ENCODE data around the gene GNPTAB. TPM values are rescaled to one million over a fixed set of nuclear protein-coding genes. Genes with fewer than 3 reads are reported as not detected.

The GNPTAB gene
- total and polyA plus RNA-seq, 2 of the 8 experiments (the other 6 are each of a cell fraction or from before 2014, with no cell fraction given) = 21.5 to 51.3 TPM

DNA sequence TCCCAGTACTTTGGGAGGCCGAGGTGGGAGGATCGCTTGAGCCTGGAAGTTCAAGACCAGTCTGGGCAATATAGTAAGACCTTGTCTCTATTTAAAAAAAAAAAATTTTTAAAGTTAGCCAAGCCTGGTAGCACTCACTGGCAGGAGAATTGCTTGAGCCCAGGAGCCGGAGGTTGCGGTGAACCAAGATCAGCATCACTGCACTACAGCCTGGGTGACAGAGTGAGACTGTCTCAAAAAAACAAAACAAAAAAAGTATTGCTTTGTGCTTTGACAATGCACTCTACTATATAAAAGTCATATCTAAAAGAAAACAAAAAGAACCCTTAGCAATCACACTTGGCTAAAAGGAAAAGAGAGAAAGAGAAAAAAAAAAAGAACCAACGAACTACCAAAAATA is 26.8 kb downstream of the GNPTAB start (continued):
- TF ChIP-seq, protein P1, sequence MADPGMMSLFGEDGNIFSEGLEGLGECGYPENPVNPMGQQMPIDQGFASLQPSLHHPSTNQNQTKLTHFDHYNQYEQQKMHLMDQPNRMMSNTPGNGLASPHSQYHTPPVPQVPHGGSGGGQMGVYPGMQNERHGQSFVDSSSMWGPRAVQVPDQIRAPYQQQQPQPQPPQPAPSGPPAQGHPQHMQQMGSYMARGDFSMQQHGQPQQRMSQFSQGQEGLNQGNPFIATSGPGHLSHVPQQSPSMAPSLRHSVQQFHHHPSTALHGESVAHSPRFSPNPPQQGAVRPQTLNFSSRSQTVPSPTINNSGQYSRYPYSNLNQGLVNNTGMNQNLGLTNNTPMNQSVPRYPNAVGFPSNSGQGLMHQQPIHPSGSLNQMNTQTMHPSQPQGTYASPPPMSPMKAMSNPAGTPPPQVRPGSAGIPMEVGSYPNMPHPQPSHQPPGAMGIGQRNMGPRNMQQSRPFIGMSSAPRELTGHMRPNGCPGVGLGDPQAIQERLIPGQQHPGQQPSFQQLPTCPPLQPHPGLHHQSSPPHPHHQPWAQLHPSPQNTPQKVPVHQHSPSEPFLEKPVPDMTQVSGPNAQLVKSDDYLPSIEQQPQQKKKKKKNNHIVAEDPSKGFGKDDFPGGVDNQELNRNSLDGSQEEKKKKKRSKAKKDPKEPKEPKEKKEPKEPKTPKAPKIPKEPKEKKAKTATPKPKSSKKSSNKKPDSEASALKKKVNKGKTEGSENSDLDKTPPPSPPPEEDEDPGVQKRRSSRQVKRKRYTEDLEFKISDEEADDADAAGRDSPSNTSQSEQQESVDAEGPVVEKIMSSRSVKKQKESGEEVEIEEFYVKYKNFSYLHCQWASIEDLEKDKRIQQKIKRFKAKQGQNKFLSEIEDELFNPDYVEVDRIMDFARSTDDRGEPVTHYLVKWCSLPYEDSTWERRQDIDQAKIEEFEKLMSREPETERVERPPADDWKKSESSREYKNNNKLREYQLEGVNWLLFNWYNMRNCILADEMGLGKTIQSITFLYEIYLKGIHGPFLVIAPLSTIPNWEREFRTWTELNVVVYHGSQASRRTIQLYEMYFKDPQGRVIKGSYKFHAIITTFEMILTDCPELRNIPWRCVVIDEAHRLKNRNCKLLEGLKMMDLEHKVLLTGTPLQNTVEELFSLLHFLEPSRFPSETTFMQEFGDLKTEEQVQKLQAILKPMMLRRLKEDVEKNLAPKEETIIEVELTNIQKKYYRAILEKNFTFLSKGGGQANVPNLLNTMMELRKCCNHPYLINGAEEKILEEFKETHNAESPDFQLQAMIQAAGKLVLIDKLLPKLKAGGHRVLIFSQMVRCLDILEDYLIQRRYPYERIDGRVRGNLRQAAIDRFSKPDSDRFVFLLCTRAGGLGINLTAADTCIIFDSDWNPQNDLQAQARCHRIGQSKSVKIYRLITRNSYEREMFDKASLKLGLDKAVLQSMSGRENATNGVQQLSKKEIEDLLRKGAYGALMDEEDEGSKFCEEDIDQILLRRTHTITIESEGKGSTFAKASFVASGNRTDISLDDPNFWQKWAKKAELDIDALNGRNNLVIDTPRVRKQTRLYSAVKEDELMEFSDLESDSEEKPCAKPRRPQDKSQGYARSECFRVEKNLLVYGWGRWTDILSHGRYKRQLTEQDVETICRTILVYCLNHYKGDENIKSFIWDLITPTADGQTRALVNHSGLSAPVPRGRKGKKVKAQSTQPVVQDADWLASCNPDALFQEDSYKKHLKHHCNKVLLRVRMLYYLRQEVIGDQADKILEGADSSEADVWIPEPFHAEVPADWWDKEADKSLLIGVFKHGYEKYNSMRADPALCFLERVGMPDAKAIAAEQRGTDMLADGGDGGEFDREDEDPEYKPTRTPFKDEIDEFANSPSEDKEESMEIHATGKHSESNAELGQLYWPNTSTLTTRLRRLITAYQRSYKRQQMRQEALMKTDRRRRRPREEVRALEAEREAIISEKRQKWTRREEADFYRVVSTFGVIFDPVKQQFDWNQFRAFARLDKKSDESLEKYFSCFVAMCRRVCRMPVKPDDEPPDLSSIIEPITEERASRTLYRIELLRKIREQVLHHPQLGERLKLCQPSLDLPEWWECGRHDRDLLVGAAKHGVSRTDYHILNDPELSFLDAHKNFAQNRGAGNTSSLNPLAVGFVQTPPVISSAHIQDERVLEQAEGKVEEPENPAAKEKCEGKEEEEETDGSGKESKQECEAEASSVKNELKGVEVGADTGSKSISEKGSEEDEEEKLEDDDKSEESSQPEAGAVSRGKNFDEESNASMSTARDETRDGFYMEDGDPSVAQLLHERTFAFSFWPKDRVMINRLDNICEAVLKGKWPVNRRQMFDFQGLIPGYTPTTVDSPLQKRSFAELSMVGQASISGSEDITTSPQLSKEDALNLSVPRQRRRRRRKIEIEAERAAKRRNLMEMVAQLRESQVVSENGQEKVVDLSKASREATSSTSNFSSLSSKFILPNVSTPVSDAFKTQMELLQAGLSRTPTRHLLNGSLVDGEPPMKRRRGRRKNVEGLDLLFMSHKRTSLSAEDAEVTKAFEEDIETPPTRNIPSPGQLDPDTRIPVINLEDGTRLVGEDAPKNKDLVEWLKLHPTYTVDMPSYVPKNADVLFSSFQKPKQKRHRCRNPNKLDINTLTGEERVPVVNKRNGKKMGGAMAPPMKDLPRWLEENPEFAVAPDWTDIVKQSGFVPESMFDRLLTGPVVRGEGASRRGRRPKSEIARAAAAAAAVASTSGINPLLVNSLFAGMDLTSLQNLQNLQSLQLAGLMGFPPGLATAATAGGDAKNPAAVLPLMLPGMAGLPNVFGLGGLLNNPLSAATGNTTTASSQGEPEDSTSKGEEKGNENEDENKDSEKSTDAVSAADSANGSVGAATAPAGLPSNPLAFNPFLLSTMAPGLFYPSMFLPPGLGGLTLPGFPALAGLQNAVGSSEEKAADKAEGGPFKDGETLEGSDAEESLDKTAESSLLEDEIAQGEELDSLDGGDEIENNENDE (IDR thresholded peaks at IDR 0.05; ENCODE audit: insufficient replicate concordance, low read length) = no peak
- TF ChIP-seq KDM5A (IDR thresholded peaks at IDR 0.05; ENCODE audit: low read length) (no peak), KDM4A (IDR thresholded peaks at IDR 0.05; ENCODE audit: low read depth, low read length, severe bottlenecking) (no peak), YY1 (IDR thresholded peaks at IDR 0.05; ENCODE audit: low read depth, low read length) (no peak), RFX5 (IDR thresholded peaks at IDR 0.05; ENCODE audit: borderline replicate concordance, low read depth, low read length) (no peak)
- TF ChIP-seq, protein P2, sequence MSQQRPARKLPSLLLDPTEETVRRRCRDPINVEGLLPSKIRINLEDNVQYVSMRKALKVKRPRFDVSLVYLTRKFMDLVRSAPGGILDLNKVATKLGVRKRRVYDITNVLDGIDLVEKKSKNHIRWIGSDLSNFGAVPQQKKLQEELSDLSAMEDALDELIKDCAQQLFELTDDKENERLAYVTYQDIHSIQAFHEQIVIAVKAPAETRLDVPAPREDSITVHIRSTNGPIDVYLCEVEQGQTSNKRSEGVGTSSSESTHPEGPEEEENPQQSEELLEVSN (IDR thresholded peaks at IDR 0.05) = no peak
